GM23338 (cell line): Measurements from ENCODE around the gene WDR91. TPM values are rescaled to one million over a fixed set of nuclear protein-coding genes. Genes with fewer than 3 reads are reported as not detected.

Experiments
- ATAC-seq: fragments of 200-7000 bp; cut with Tn5 transposase; 3 replicates; pipeline ENCODE4 v1.9.1; 2020
- DNase-seq: peaks from one replicate; pipeline ENCODE4 v3.0.0-alpha.2; 2015; ENCODE audit warnings: low spot score
- H2AFZ ChIP-seq: fragments of 200-600 bp; sonication (generic); 2 replicates; pipeline ENCODE4 v1.8.0; 2016; ENCODE audit warnings: antibody characterized with exemption, mild to moderate bottlenecking, moderate library complexity
- H3F3A ChIP-seq: fragments of 200-600 bp; sonication (generic); replicated peaks from 2 replicates; pipeline ENCODE4 v1.8.0; 2017; ENCODE audit warnings: antibody characterized with exemption, mixed run types, low read depth
- H3K27ac ChIP-seq: fragments of 200-600 bp; sonication (generic); 2 replicates; pipeline ENCODE4 v1.6.1; 2016; ENCODE audit warnings: low read depth
- H3K27me3 ChIP-seq: fragments of 200-600 bp; sonication (generic); 2 replicates; pipeline ENCODE4 v1.8.0; 2016; ENCODE audit warnings: mild to moderate bottlenecking, mixed run types, moderate library complexity; ENCODE audit not compliant: insufficient read depth
- H3K36me3 ChIP-seq: fragments of 200-600 bp; sonication (generic); 2 replicates; pipeline ENCODE4 v1.8.0; 2016; ENCODE audit warnings: mild to moderate bottlenecking; ENCODE audit not compliant: insufficient read depth
- H3K4me1 ChIP-seq: fragments of 200-600 bp; sonication (generic); 2 replicates; pipeline ENCODE4 v1.8.0; 2016; ENCODE audit warnings: mild to moderate bottlenecking, moderate library complexity; ENCODE audit not compliant: insufficient read depth
- H3K4me2 ChIP-seq: fragments of 200-600 bp; sonication (generic); 2 replicates; pipeline ENCODE4 v1.7.1; 2017; ENCODE audit warnings: mixed run types
- H3K4me3 ChIP-seq: fragments of 200-600 bp; sonication (generic); 2 replicates; pipeline ENCODE4 v1.6.1; 2016; ENCODE audit warnings: mixed run types
- H3K79me2 ChIP-seq: fragments of 200-600 bp; sonication (generic); replicated peaks from 2 replicates; pipeline ENCODE4 v1.8.0; 2017; ENCODE audit warnings: mild to moderate bottlenecking; ENCODE audit not compliant: insufficient read depth
- H3K9me2 ChIP-seq: fragments of 200-600 bp; sonication (generic); 2 replicates; pipeline ENCODE4 v1.8.0; 2017; ENCODE audit not compliant: insufficient read depth
- H4K20me1 ChIP-seq: fragments of 200-600 bp; sonication (generic); replicated peaks from 2 replicates; pipeline ENCODE4 v1.8.0; 2017; ENCODE audit warnings: mild to moderate bottlenecking; ENCODE audit not compliant: insufficient read depth
- H3K27ac Mint-ChIP-seq: 2 replicates; pipeline ENCODE4 v1.8.0; 2020; ENCODE audit warnings: inconsistent platforms, mild to moderate bottlenecking, moderate library complexity, mixed read lengths
- H3K27me3 Mint-ChIP-seq: 3 replicates; pipeline ENCODE4 v1.8.0; 2022; ENCODE audit warnings: low read depth, mild to moderate bottlenecking, moderate library complexity, mixed read lengths, inconsistent platforms; ENCODE audit not compliant: insufficient read depth, poor library complexity
- H3K36me3 Mint-ChIP-seq: 3 replicates; pipeline ENCODE4 v1.8.0; 2021; ENCODE audit warnings: low read depth, mild to moderate bottlenecking, inconsistent platforms, moderate library complexity, mixed read lengths
- H3K4me1 Mint-ChIP-seq: 3 replicates; pipeline ENCODE4 v1.8.0; 2020; ENCODE audit warnings: mild to moderate bottlenecking, inconsistent platforms, mixed read lengths
- H3K4me3 Mint-ChIP-seq: 3 replicates; pipeline ENCODE4 v1.8.0; 2021; ENCODE audit warnings: moderate library complexity, mild to moderate bottlenecking, inconsistent platforms, mixed read lengths
- H3K9me3 Mint-ChIP-seq: 3 replicates; pipeline ENCODE4 v1.8.0; 2020; ENCODE audit warnings: moderate library complexity, mild to moderate bottlenecking, inconsistent platforms, mixed read lengths
- CREB1 ChIP-seq: fragments of 250-450 bp; sonication (Bioruptor Pico); IDR thresholded peaks from 2 replicates; pipeline ENCODE4 v1.5.0; 2020; ENCODE audit warnings: low read depth, mild to moderate bottlenecking, moderate library complexity
- EZH2 ChIP-seq: fragments of 200-600 bp; sonication (generic); IDR thresholded peaks from one replicate; pipeline ENCODE4 v1.8.0; 2017; ENCODE audit warnings: antibody characterized with exemption, mild to moderate bottlenecking, low read depth; ENCODE audit not compliant: unreplicated experiment
- EZH2phosphoT487 ChIP-seq: fragments of 200-600 bp; sonication (generic); IDR thresholded peaks from one replicate; pipeline ENCODE4 v1.8.1; 2018; ENCODE audit warnings: antibody characterized with exemption; ENCODE audit not compliant: unreplicated experiment
- JUNB ChIP-seq: IDR thresholded peaks from one replicate; pipeline ENCODE4 v1.6.1; 2016; ENCODE audit warnings: antibody characterized with exemption; ENCODE audit not compliant: unreplicated experiment
- NANOG ChIP-seq: IDR thresholded peaks from 2 replicates; pipeline ENCODE4 v1.6.1; 2016; ENCODE audit warnings: antibody characterized with exemption, borderline replicate concordance
- POLR2AphosphoS5 ChIP-seq: IDR thresholded peaks from 2 replicates; pipeline ENCODE4 v1.6.1; 2016; ENCODE audit warnings: antibody characterized with exemption, low read depth
- STAT1 ChIP-seq: IDR thresholded peaks from one replicate; pipeline ENCODE4 v1.6.1; 2016; ENCODE audit warnings: antibody characterized with exemption; ENCODE audit not compliant: unreplicated experiment
- ZNF114 ChIP-seq: fragments of 250-450 bp; sonication (Bioruptor Pico); IDR thresholded peaks from 2 replicates; pipeline ENCODE4 v1.5.0; 2020; ENCODE audit warnings: mild to moderate bottlenecking, moderate library complexity
- ZNF331 ChIP-seq: fragments of 250-450 bp; sonication (Bioruptor Pico); IDR thresholded peaks from 2 replicates; pipeline ENCODE4 v1.5.0; 2020; ENCODE audit warnings: low read depth, mild to moderate bottlenecking, moderate library complexity
- polyA plus RNA-seq: library from polyadenylated mRNA; unstranded; fragments of >200 nt; fragmentation: Nextera tagmentation; extraction: Ambion mirVana; gene quantifications from 2 replicates; pipeline ENCODE4 v1.2.1, GENCODE V29; 2016
- total RNA-seq: library from RNA; depleted of rRNA; stranded (reverse); fragments of >200 nt; shearing (Covaris generic); gene quantifications from 2 replicates; pipeline ENCODE4 v1.2.3, GENCODE V29; 2014
- TF ChIP-seq, protein P1 (sequence below), 2 experiments: fragments of 200-600 bp in 1 of 2; sonication (generic) in 1 of 2; conservative IDR thresholded peaks; 2 replicates each; pipeline versions ENCODE4 v1.5.1 to v1.6.1; 2016 to 2017; ENCODE audit warnings: antibody characterized with exemption in 2 of 2, low read depth in 2 of 2, mild to moderate bottlenecking in 2 of 2, moderate library complexity in 1 of 2
- TF ChIP-seq, protein P2 (sequence below): IDR thresholded peaks from one replicate; pipeline ENCODE4 v1.6.1; 2018; ENCODE audit warnings: antibody characterized with exemption; ENCODE audit not compliant: unreplicated experiment
- TF ChIP-seq, protein P3 (sequence below): fragments of 250-450 bp; sonication (Bioruptor Pico); IDR thresholded peaks from 2 replicates; pipeline ENCODE4 v1.5.0; 2020; ENCODE audit warnings: mild to moderate bottlenecking, moderate library complexity
- TF ChIP-seq, protein P4 (sequence below): IDR thresholded peaks from 2 replicates; pipeline ENCODE4 v1.6.1; 2016; ENCODE audit warnings: antibody characterized with exemption

WDR91 gene
- total and polyA plus RNA-seq, 2 experiments from 2014 or later: 5.8 to 32.6 TPM

DNA sequence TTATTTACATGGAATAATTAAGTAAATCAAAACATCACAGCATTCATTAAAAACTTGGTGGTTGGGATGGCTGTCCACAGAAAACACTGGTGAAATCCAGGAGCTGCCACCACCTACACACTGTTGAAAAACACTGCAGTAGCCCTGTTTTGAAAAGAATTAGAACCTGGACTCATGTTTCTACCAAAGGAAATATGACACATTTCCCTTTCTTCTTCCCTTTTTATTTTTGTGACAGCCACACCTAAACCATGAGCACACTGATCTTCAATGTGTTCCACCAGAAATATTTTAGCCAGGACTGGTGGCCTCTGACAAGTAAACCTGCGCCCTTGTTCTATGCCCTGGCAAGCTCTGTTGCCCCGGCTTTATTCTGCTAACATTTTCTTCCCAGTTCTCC is 60.2 kb downstream of the WDR91 start:
- Histone ChIP-seq H3K9me2 (peaks cover 5% of the 10 kb centered on the region; the same call in 1 of the 2 replicates), H3K4me1 (no peaks in the 10 kb centered on the region; the same call in 1 of the 2 replicates), H3K4me2 (no peak overlapping the region), H3F3A (no peaks in the 10 kb centered on the region), H4K20me1 (no peaks in the 10 kb centered on the region), H3K79me2 (no peaks in the 10 kb centered on the region), H3K27ac (no peak overlapping the region), H2AFZ (no peak overlapping the region), H3K4me3 (no peak overlapping the region), H3K27me3 (no peaks in the 10 kb centered on the region), H3K36me3 (no peaks in the 10 kb centered on the region; the same call in 1 of the 2 replicates)
- TF ChIP-seq ZNF331 (CRISPR knock-in tag) (no peak), EZH2phosphoT487 (no peak), NANOG (no peak), EZH2 (no peak), ZNF114 (CRISPR knock-in tag) (no peak), CREB1 (CRISPR knock-in tag) (no peak), POLR2AphosphoS5 (no peak), STAT1 (no peak), JUNB (no peak)
- TF ChIP-seq, protein P1, sequence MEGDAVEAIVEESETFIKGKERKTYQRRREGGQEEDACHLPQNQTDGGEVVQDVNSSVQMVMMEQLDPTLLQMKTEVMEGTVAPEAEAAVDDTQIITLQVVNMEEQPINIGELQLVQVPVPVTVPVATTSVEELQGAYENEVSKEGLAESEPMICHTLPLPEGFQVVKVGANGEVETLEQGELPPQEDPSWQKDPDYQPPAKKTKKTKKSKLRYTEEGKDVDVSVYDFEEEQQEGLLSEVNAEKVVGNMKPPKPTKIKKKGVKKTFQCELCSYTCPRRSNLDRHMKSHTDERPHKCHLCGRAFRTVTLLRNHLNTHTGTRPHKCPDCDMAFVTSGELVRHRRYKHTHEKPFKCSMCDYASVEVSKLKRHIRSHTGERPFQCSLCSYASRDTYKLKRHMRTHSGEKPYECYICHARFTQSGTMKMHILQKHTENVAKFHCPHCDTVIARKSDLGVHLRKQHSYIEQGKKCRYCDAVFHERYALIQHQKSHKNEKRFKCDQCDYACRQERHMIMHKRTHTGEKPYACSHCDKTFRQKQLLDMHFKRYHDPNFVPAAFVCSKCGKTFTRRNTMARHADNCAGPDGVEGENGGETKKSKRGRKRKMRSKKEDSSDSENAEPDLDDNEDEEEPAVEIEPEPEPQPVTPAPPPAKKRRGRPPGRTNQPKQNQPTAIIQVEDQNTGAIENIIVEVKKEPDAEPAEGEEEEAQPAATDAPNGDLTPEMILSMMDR (conservative IDR thresholded peaks at IDR 0.05; ENCODE audit: low read depth in 2 of 2): no peak
- TF ChIP-seq, protein P2, sequence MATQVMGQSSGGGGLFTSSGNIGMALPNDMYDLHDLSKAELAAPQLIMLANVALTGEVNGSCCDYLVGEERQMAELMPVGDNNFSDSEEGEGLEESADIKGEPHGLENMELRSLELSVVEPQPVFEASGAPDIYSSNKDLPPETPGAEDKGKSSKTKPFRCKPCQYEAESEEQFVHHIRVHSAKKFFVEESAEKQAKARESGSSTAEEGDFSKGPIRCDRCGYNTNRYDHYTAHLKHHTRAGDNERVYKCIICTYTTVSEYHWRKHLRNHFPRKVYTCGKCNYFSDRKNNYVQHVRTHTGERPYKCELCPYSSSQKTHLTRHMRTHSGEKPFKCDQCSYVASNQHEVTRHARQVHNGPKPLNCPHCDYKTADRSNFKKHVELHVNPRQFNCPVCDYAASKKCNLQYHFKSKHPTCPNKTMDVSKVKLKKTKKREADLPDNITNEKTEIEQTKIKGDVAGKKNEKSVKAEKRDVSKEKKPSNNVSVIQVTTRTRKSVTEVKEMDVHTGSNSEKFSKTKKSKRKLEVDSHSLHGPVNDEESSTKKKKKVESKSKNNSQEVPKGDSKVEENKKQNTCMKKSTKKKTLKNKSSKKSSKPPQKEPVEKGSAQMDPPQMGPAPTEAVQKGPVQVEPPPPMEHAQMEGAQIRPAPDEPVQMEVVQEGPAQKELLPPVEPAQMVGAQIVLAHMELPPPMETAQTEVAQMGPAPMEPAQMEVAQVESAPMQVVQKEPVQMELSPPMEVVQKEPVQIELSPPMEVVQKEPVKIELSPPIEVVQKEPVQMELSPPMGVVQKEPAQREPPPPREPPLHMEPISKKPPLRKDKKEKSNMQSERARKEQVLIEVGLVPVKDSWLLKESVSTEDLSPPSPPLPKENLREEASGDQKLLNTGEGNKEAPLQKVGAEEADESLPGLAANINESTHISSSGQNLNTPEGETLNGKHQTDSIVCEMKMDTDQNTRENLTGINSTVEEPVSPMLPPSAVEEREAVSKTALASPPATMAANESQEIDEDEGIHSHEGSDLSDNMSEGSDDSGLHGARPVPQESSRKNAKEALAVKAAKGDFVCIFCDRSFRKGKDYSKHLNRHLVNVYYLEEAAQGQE: no peak
- TF ChIP-seq, protein P3, sequence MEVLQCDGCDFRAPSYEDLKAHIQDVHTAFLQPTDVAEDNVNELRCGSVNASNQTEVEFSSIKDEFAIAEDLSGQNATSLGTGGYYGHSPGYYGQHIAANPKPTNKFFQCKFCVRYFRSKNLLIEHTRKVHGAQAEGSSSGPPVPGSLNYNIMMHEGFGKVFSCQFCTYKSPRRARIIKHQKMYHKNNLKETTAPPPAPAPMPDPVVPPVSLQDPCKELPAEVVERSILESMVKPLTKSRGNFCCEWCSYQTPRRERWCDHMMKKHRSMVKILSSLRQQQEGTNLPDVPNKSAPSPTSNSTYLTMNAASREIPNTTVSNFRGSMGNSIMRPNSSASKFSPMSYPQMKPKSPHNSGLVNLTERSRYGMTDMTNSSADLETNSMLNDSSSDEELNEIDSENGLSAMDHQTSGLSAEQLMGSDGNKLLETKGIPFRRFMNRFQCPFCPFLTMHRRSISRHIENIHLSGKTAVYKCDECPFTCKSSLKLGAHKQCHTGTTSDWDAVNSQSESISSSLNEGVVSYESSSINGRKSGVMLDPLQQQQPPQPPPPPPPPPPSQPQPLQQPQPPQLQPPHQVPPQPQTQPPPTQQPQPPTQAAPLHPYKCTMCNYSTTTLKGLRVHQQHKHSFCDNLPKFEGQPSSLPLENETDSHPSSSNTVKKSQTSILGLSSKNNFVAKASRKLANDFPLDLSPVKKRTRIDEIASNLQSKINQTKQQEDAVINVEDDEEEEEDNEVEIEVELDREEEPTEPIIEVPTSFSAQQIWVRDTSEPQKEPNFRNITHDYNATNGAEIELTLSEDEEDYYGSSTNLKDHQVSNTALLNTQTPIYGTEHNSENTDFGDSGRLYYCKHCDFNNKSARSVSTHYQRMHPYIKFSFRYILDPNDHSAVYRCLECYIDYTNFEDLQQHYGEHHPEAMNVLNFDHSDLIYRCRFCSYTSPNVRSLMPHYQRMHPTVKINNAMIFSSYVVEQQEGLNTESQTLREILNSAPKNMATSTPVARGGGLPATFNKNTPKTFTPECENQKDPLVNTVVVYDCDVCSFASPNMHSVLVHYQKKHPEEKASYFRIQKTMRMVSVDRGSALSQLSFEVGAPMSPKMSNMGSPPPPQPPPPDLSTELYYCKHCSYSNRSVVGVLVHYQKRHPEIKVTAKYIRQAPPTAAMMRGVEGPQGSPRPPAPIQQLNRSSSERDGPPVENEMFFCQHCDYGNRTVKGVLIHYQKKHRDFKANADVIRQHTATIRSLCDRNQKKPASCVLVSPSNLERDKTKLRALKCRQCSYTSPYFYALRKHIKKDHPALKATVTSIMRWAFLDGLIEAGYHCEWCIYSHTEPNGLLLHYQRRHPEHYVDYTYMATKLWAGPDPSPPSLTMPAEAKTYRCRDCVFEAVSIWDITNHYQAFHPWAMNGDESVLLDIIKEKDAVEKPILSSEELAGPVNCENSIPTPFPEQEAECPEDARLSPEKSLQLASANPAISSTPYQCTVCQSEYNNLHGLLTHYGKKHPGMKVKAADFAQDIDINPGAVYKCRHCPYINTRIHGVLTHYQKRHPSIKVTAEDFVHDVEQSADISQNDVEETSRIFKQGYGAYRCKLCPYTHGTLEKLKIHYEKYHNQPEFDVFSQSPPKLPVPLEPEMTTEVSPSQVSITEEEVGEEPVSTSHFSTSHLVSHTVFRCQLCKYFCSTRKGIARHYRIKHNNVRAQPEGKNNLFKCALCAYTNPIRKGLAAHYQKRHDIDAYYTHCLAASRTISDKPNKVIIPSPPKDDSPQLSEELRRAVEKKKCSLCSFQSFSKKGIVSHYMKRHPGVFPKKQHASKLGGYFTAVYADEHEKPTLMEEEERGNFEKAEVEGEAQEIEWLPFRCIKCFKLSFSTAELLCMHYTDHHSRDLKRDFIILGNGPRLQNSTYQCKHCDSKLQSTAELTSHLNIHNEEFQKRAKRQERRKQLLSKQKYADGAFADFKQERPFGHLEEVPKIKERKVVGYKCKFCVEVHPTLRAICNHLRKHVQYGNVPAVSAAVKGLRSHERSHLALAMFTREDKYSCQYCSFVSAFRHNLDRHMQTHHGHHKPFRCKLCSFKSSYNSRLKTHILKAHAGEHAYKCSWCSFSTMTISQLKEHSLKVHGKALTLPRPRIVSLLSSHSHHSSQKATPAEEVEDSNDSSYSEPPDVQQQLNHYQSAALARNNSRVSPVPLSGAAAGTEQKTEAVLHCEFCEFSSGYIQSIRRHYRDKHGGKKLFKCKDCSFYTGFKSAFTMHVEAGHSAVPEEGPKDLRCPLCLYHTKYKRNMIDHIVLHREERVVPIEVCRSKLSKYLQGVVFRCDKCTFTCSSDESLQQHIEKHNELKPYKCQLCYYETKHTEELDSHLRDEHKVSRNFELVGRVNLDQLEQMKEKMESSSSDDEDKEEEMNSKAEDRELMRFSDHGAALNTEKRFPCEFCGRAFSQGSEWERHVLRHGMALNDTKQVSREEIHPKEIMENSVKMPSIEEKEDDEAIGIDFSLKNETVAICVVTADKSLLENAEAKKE (CRISPR knock-in tag): no peak
- TF ChIP-seq, protein P4, sequence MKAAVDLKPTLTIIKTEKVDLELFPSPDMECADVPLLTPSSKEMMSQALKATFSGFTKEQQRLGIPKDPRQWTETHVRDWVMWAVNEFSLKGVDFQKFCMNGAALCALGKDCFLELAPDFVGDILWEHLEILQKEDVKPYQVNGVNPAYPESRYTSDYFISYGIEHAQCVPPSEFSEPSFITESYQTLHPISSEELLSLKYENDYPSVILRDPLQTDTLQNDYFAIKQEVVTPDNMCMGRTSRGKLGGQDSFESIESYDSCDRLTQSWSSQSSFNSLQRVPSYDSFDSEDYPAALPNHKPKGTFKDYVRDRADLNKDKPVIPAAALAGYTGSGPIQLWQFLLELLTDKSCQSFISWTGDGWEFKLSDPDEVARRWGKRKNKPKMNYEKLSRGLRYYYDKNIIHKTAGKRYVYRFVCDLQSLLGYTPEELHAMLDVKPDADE: no peak
- no peak overlapping the region for H3K27ac Mint-ChIP-seq
- DNase-seq: no peak
- H3K9me3 Mint-ChIP-seq: peaks cover 27% of the 10 kb centered on the region
- H3K36me3 Mint-ChIP-seq: peaks cover 14% of the 10 kb centered on the region
- H3K4me3 Mint-ChIP-seq: no peak overlapping the region
- ATAC-seq: no peak
- peaks cover 8% of the 10 kb centered on the region; the same call in 2 of the 3 replicates for H3K4me1 Mint-ChIP-seq
- H3K27me3 Mint-ChIP-seq: no peaks in the 10 kb centered on the region
